Esophagus (tissue), 2 donors: ENCODE results near the gene NSF. TPM values are rescaled to one million over a fixed set of nuclear protein-coding genes. Genes with fewer than 3 reads are reported as not detected.
"Not testable (repeated sequence)": the region's sequence is repeated elsewhere in the genome, so short reads cannot be mapped to it uniquely, and the experiment has no call there.

Experiments
- H3K27ac ChIP-seq, 2 donors: one replicate each; pipeline ENCODE4 v1.5.1; 2013; ENCODE audit warnings: low read depth in 2 of 2, mild to moderate bottlenecking in 2 of 2, inconsistent platforms in 1 of 2, low read length in 1 of 2, moderate library complexity in 1 of 2
- H3K27me3 ChIP-seq, 2 donors: one replicate each; pipeline ENCODE4 v1.6.1; 2013; ENCODE audit warnings: low read length in 2 of 2, control low read depth in 1 of 2, mild to moderate bottlenecking in 1 of 2; ENCODE audit not compliant: insufficient read depth in 2 of 2, control insufficient read depth in 1 of 2
- H3K36me3 ChIP-seq, 2 donors: one replicate each; pipeline ENCODE4 v1.6.1; 2013; ENCODE audit warnings: low read length in 1 of 2; ENCODE audit not compliant: control insufficient read depth in 2 of 2, insufficient read depth in 2 of 2
- H3K4me1 ChIP-seq, 2 donors: one replicate each; pipeline ENCODE4 v1.6.1; 2013; ENCODE audit warnings: low read length in 1 of 2; ENCODE audit not compliant: control insufficient read depth in 2 of 2, insufficient read depth in 2 of 2
- H3K4me3 ChIP-seq, 2 donors: one replicate each; pipeline ENCODE4 v1.5.1; 2013; ENCODE audit warnings: low read length in 2 of 2, mild to moderate bottlenecking in 2 of 2, low read depth in 1 of 2, moderate library complexity in 1 of 2
- H3K9me3 ChIP-seq, 2 donors: one replicate each; pipeline ENCODE4 v1.6.1; 2013; ENCODE audit warnings: mild to moderate bottlenecking in 2 of 2, low read depth in 1 of 2, low read length in 1 of 2, moderate library complexity in 1 of 2; ENCODE audit not compliant: control insufficient read depth in 2 of 2, insufficient read depth in 1 of 2
- WGBS, 2 donors: extraction: QIAGEN DNeasy Blood & Tissue Kit; methylation state at CpG; one replicate each; pipeline ENCODE4 v1.1.7; 2013; 5-methylcytosine and 5-hydroxymethylcytosine counted together
- polyA plus RNA-seq, 2 donors: library from polyadenylated mRNA; stranded (reverse); fragments of 200-250 nt; gene quantifications; one replicate each; pipeline ENCODE4 v1.2.3, GENCODE V29; 2013
- donor health status: healthy with polysubstance abuse.
- donor health status: Bipolar disorder and iron deficiency.

The NSF gene
- polyA plus RNA-seq, result 10 to 100 TPM in 1 of 2 donors, 1 to 10 TPM in 1; 9.0 to 16.4 TPM

GRCh38 chr17:46590157-46591146, at the start of gene NSF:
NSF (plus strand) TSS chr17:46590669; CDS start chr17:46590776, 107 bp downstream.
- H3K4me1 ChIP-seq, H3K4me3 ChIP-seq, H3K27ac ChIP-seq, H3K9me3 ChIP-seq, H3K36me3 ChIP-seq, H3K27me3 ChIP-seq: not testable (repeated sequence)
- WGBS, 2 donors, result no CpG with 5 or more reads among the region's 95 CpGs

- 92 to 95% methylated on average over 7 to 9 of the region's 10 CpGs for WGBS, 2 donors
- H3K4me3 ChIP-seq, H3K27me3 ChIP-seq, H3K27ac ChIP-seq, H3K4me1 ChIP-seq, H3K36me3 ChIP-seq, H3K9me3 ChIP-seq: not testable (repeated sequence)
These were observed 41.9 kb upstream of the NSF start for GRCh38 chr17:46548607-46549006.

GRCh38 chr17:46559155-46559554, 31.3 kb upstream of the NSF start:
- H3K27me3 ChIP-seq, H3K9me3 ChIP-seq, H3K27ac ChIP-seq, H3K36me3 ChIP-seq, H3K4me3 ChIP-seq, H3K4me1 ChIP-seq: not testable (repeated sequence)
- WGBS, 2 donors, result no CpG with 5 or more reads among the region's 20 CpGs

GRCh38 chr17:46560048-46560447, 30.4 kb upstream of the NSF start:
- H3K27ac ChIP-seq, H3K4me3 ChIP-seq, H3K9me3 ChIP-seq, H3K27me3 ChIP-seq, H3K4me1 ChIP-seq, H3K36me3 ChIP-seq: not testable (repeated sequence)
- WGBS, 2 donors, result no CpG with 5 or more reads among the region's 3 CpGs

GRCh38 chr17:46566284-46566683, 24.2 kb upstream of the NSF start:
- H3K9me3 ChIP-seq, H3K36me3 ChIP-seq, H3K27me3 ChIP-seq, H3K4me3 ChIP-seq, H3K4me1 ChIP-seq, H3K27ac ChIP-seq: not testable (repeated sequence)
- no CpG with 5 or more reads among the region's 2 CpGs for WGBS, 2 donors

- not testable (repeated sequence) for H3K9me3 ChIP-seq, H3K27me3 ChIP-seq, H3K27ac ChIP-seq, H3K36me3 ChIP-seq, H3K4me3 ChIP-seq, H3K4me1 ChIP-seq
- no CpG with 5 or more reads among the region's 1 CpG for WGBS, 2 donors
These were observed 23.5 kb upstream of the NSF start for GRCh38 chr17:46566980-46567379.

- H3K4me3 ChIP-seq, H3K27ac ChIP-seq, H3K27me3 ChIP-seq, H3K9me3 ChIP-seq, H3K4me1 ChIP-seq, H3K36me3 ChIP-seq: not testable (repeated sequence)
- WGBS, 2 donors, result no CpG with 5 or more reads among the region's 4 CpGs
These were observed 18.7 kb upstream of the NSF start for GRCh38 chr17:46571796-46572195.

- not testable (repeated sequence) for H3K9me3 ChIP-seq, H3K27me3 ChIP-seq, H3K36me3 ChIP-seq, H3K4me1 ChIP-seq, H3K4me3 ChIP-seq, H3K27ac ChIP-seq
- WGBS, 2 donors, result 0% methylated on average over 7 to 14 of the region's 65 CpGs
These were observed 11.1 kb upstream of the NSF start, which contains the start of gene ARL17A for GRCh38 chr17:46579083-46580075. ARL17A (minus strand) TSS chr17:46579691; CDS start chr17:46576322, 3,369 bp downstream.

GRCh38 chr17:46580082-46580481, 10.4 kb upstream of the NSF start:
- not testable (repeated sequence) for H3K4me3 ChIP-seq, H3K4me1 ChIP-seq, H3K27ac ChIP-seq, H3K36me3 ChIP-seq, H3K27me3 ChIP-seq, H3K9me3 ChIP-seq
- 2 to 5% methylated on average over 5 to 7 of the region's 18 CpGs for WGBS, 2 donors
